ENCODE data around the gene ZNF746. TPM values are rescaled to one million over a fixed set of nuclear protein-coding genes. Genes with fewer than 3 reads are reported as not detected.

Gene ZNF746
- total and polyA plus RNA-seq, 12 donors = 5.7 to 32.2 (median 16.3) TPM

- Histone ChIP-seq H3K27ac (no peak overlapping the region), H3K27me3 (no peaks in the 10 kb centered on the region), H3K4me3 (no peak overlapping the region), H3K36me3 (replicated peaks in 1 of 2) (peaks cover 0 to 54% of the 10 kb centered on the region in 2 donors), H3K9me3 (replicated peaks in 1 of 3) (peaks cover 0 to 8% (median 0%) of the 10 kb centered on the region in 3 donors), H3K4me1 (replicated peaks in 1 of 2) (no peaks in the 10 kb centered on the region)
- DNase-seq = no peak
- intact Hi-C loops (cut with DNase I) = no loop called here
- 86 to 94% (median 93%) methylated on average over 12 to 21 of the region's 21 CpGs for WGBS, 4 donors
- TF ChIP-seq CTCF (IDR thresholded peaks at IDR 0.05) (no peak), POLR2A (IDR thresholded peaks at IDR 0.05) (no peak)
Measured at GRCh38 chr7:149475121-149476045, 22.2 kb downstream of the ZNF746 start.

- H3K27ac ChIP-seq = no peak overlapping the region
- WGBS, 4 donors = 90 to 93% (median 93%) methylated on average over 44 to 77 of the region's 77 CpGs
Measured at GRCh38 chr7:149474309-149475120, 23.1 kb downstream of the ZNF746 start.

DNA sequence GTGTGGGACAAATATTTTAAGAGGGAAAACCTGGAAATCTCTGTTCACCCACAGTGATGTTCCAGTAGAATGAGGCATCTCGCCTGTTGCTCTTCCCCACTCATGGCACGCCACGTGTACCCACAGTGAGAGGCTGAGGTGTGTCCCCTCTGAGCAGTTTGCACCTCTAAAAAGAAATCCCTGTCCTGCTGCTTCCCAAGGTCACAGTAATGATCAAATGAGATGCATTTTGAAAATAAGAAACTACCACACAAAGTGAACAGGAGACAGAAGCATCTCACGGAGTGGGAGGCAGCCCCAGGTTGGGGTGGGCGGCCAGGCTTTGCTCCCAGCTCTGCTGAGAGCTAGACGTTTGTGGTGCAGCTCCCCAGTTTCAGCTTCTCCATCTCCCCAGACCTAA, 24.4 kb downstream of the ZNF746 start:
- H3K36me3 ChIP-seq (replicated peaks in 1 of 2) = peaks cover 0 to 54% of the 10 kb centered on the region in 2 donors
- no peak for DNase-seq
- intact Hi-C loops (cut with DNase I) = no loop called here

More at GRCh38 chr7:149474309-149475120, 23.1 kb downstream of the ZNF746 start:
- Histone ChIP-seq H3K4me3 (no peak overlapping the region), H3K4me1 (replicated peaks in 1 of 2) (no peaks in the 10 kb centered on the region), H3K36me3 (replicated peaks in 1 of 2) (peaks cover 0 to 54% of the 10 kb centered on the region in 2 donors), H3K27me3 (no peaks in the 10 kb centered on the region), H3K9me3 (replicated peaks in 1 of 3) (peaks cover 0 to 8% (median 0%) of the 10 kb centered on the region in 3 donors)
- intact Hi-C loops (cut with DNase I) = no loop called here
- TF ChIP-seq CTCF (IDR thresholded peaks at IDR 0.05) = no peak
- no peak for TF ChIP-seq POLR2A (IDR thresholded peaks at IDR 0.05)
- no peak for DNase-seq

More for the DNA sequence above, 24.4 kb downstream of the ZNF746 start:
- H3K9me3 ChIP-seq (replicated peaks in 1 of 3) = no peaks in the 10 kb centered on the region
- no peak overlapping the region for H3K27ac ChIP-seq
- H3K4me3 ChIP-seq = no peak overlapping the region
- TF ChIP-seq POLR2A (IDR thresholded peaks at IDR 0.05) (no peak), CTCF (IDR thresholded peaks at IDR 0.05) (no peak)
- 79 to 95% (median 91%) methylated on average over 5 to 6 of the region's 6 CpGs for WGBS, 4 donors
- no peaks in the 10 kb centered on the region for H3K27me3 ChIP-seq
- H3K4me1 ChIP-seq (replicated peaks in 1 of 2) = no peaks in the 10 kb centered on the region

All from adrenal gland (tissue), 12 donors.